HG03439 (cell line): ENCODE measurements around the gene DENND2C.

Experiments
- ATAC-seq: cut with Tn5 transposase; IDR thresholded peaks from one replicate; pipeline ENCODE4 v1.9.1; 2021; ENCODE audit warnings: mild to moderate bottlenecking, moderate library complexity; ENCODE audit not compliant: unreplicated experiment

DENND2C gene

GRCh38 chr1:114688526-114688925 is 18.7 kb upstream of the DENND2C start:
- ATAC-seq = no peak

- ATAC-seq = no peak
Observed at GRCh38 chr1:114685851-114686250, 16.0 kb upstream of the DENND2C start.

- no peak for ATAC-seq
Observed at GRCh38 chr1:114677691-114678090, 7.8 kb upstream of the DENND2C start.

- no peak for ATAC-seq
Observed at GRCh38 chr1:114676115-114676514, 6.3 kb upstream of the DENND2C start.

GRCh38 chr1:114671939-114672275 is 2.1 kb upstream of the DENND2C start:
- ATAC-seq = no peak

GRCh38 chr1:114671011-114671938 is 1.4 kb upstream of the DENND2C start:
- ATAC-seq = no peak

GRCh38 chr1:114670083-114671010 is 498 bp upstream of the DENND2C start:
- peak; percentile 98 for ATAC-seq

- no peak for ATAC-seq
Observed at GRCh38 chr1:114668784-114669561, 876 bp downstream of the DENND2C start.

GRCh38 chr1:114668373-114668772 is 1.5 kb downstream of the DENND2C start:
- ATAC-seq = no peak

- no peak for ATAC-seq
Observed at GRCh38 chr1:114666954-114667353, 2.9 kb downstream of the DENND2C start.

- ATAC-seq = no peak
Observed at GRCh38 chr1:114660238-114660637, 9.6 kb downstream of the DENND2C start.

GRCh38 chr1:114651893-114652292 is 18.0 kb downstream of the DENND2C start:
- no peak for ATAC-seq

- ATAC-seq = no peak
Observed at GRCh38 chr1:114648503-114648902, 21.3 kb downstream of the DENND2C start.

- no peak for ATAC-seq
Observed at GRCh38 chr1:114641377-114641776, 28.5 kb downstream of the DENND2C start.

GRCh38 chr1:114638910-114639309 is 30.9 kb downstream of the DENND2C start:
- no peak for ATAC-seq

- ATAC-seq = no peak
Observed at GRCh38 chr1:114632427-114632826, 37.4 kb downstream of the DENND2C start.

- no peak for ATAC-seq
Observed at GRCh38 chr1:114627107-114627506, 42.7 kb downstream of the DENND2C start.

GRCh38 chr1:114623364-114623763 is 46.5 kb downstream of the DENND2C start:
- ATAC-seq = no peak

- no peak for ATAC-seq
Observed at GRCh38 chr1:114620419-114620818, 49.4 kb downstream of the DENND2C start.

- no peak for ATAC-seq
Observed at GRCh38 chr1:114618606-114619005, 51.2 kb downstream of the DENND2C start.
